GM12872 (cell line): ENCODE measurements around the gene NRBF2.

Source experiments
- CTCF ChIP-seq: IDR thresholded peaks from 3 replicates; pipeline ENCODE4 v1.5.1; 2011; ENCODE audit warnings: low read depth, mild to moderate bottlenecking, low read length, moderate library complexity; ENCODE audit not compliant: insufficient read depth

The NRBF2 gene

GRCh38 chr10:63115732-63116383 is 17.3 kb upstream of the NRBF2 start:
- no peak for TF ChIP-seq CTCF

GRCh38 chr10:63116452-63117072 is 16.6 kb upstream of the NRBF2 start:
- no peak for TF ChIP-seq CTCF

- no peak for TF ChIP-seq CTCF
Measured at GRCh38 chr10:63119041-63119440, 14.1 kb upstream of the NRBF2 start.

- TF ChIP-seq CTCF = no peak
Measured at GRCh38 chr10:63120554-63120953, 12.6 kb upstream of the NRBF2 start.

GRCh38 chr10:63123727-63124362 is 9.3 kb upstream of the NRBF2 start:
- TF ChIP-seq CTCF = no peak

- TF ChIP-seq CTCF = no peak
Measured at GRCh38 chr10:63125459-63125858, 7.7 kb upstream of the NRBF2 start.

GRCh38 chr10:63128443-63128842 is 4.7 kb upstream of the NRBF2 start:
- no peak for TF ChIP-seq CTCF
